ENCODE data around the gene MRTO4.
"Not testable (repeated sequence)": the region's sequence is repeated elsewhere in the genome, so short reads cannot be mapped to it uniquely, and the experiment has no call there.

MRTO4 gene

GRCh38 chr1:19260211-19261138, 8.9 kb downstream of the MRTO4 start:
- Histone ChIP-seq H3K27ac (ENCODE audit: low read length) (no peak overlapping the region), H3K36me3 (ENCODE audit: insufficient read depth, low read depth, low read length) (peaks cover 55% of the 10 kb centered on the region), H3K9me3 (ENCODE audit: insufficient read depth, low read depth, low read length) (no peaks in the 10 kb centered on the region)

DNA sequence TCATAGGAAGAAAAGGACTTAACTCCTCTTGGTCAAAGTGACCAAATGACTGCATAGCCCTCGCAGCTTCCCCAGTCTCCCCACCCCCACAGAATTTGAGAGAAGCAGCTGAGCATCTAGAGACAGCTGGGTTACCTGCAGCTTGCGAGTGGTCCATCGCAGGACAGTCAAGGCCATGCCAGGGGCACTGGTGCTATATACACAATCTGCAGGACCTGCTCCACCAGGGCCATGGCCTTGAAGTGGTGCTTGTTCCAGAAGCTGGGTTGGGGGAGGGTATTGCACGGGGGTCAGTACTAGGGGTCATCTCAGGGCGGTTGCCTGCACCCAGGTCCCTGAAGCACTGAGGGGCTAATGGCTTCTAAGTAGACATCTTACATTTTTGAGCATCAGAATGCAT, 10.4 kb downstream of the MRTO4 start:
- Histone ChIP-seq H3K9ac (ENCODE audit: low read depth, low read length) (no peak overlapping the region), H3K27ac (ENCODE audit: low read length) (no peak overlapping the region), H3K27me3 (ENCODE audit: insufficient read depth, low read length) (no peaks in the 10 kb centered on the region), H3K36me3 (ENCODE audit: insufficient read depth, low read depth, low read length) (peaks cover 39% of the 10 kb centered on the region), H3K4me3 (ENCODE audit: low read length) (no peak overlapping the region), H3K4me1 (ENCODE audit: insufficient read depth, low read length) (no peaks in the 10 kb centered on the region), H3K9me3 (ENCODE audit: insufficient read depth, low read depth, low read length) (no peaks in the 10 kb centered on the region)

More at GRCh38 chr1:19260211-19261138, 8.9 kb downstream of the MRTO4 start:
- H3K27me3 ChIP-seq (ENCODE audit: insufficient read depth, low read length), result no peaks in the 10 kb centered on the region
- no peak overlapping the region for H3K4me3 ChIP-seq (ENCODE audit: low read length)
- no peak overlapping the region for H3K9ac ChIP-seq (ENCODE audit: low read depth, low read length)
- H3K4me1 ChIP-seq (ENCODE audit: insufficient read depth, low read length), result no peaks in the 10 kb centered on the region

GRCh38 chr1:19262744-19263143, 11.1 kb downstream of the MRTO4 start:
- H3K4me3 ChIP-seq (ENCODE audit: low read length), result no peak overlapping the region
- H3K27me3 ChIP-seq (ENCODE audit: insufficient read depth, low read length), result no peaks in the 10 kb centered on the region
- H3K9ac ChIP-seq (ENCODE audit: low read depth, low read length), result no peak overlapping the region
- H3K27ac ChIP-seq (ENCODE audit: low read length), result no peak overlapping the region
- no peaks in the 10 kb centered on the region for H3K9me3 ChIP-seq (ENCODE audit: insufficient read depth, low read depth, low read length)
- H3K4me1 ChIP-seq (ENCODE audit: insufficient read depth, low read length), result no peaks in the 10 kb centered on the region
- H3K36me3 ChIP-seq (ENCODE audit: insufficient read depth, low read depth, low read length), result peaks cover 32% of the 10 kb centered on the region

DNA sequence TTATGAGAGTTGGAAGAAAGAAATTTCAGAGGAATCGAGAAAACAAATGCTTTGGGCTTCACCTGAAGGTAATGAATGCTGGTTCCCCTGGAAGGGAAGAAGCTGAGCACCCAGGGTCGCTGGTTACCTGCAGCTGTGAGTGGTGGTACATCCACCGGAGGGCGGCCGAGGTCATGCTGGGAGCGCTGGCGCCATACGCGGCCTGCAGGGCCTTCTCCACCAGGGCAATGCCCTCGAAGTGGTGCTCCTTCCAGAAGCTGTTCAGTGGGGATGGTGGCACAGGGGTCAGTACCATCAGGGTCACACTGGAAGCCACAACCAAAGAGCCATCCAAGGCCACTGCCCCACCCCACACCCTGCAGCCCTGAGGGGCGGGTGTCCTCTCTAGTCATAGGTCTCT, 16.8 kb downstream of the MRTO4 start:
- Histone ChIP-seq H3K36me3 (ENCODE audit: insufficient read depth, low read depth, low read length) (no peaks in the 10 kb centered on the region), H3K27ac (ENCODE audit: low read length) (no peak overlapping the region), H3K9ac (ENCODE audit: low read depth, low read length) (no peak overlapping the region), H3K4me3 (ENCODE audit: low read length) (no peak overlapping the region), H3K27me3 (ENCODE audit: insufficient read depth, low read length) (peaks cover 5% of the 10 kb centered on the region; the same call in 1 of the 2 replicates), H3K4me1 (ENCODE audit: insufficient read depth, low read length) (no peaks in the 10 kb centered on the region), H3K9me3 (ENCODE audit: insufficient read depth, low read depth, low read length) (no peaks in the 10 kb centered on the region)

DNA sequence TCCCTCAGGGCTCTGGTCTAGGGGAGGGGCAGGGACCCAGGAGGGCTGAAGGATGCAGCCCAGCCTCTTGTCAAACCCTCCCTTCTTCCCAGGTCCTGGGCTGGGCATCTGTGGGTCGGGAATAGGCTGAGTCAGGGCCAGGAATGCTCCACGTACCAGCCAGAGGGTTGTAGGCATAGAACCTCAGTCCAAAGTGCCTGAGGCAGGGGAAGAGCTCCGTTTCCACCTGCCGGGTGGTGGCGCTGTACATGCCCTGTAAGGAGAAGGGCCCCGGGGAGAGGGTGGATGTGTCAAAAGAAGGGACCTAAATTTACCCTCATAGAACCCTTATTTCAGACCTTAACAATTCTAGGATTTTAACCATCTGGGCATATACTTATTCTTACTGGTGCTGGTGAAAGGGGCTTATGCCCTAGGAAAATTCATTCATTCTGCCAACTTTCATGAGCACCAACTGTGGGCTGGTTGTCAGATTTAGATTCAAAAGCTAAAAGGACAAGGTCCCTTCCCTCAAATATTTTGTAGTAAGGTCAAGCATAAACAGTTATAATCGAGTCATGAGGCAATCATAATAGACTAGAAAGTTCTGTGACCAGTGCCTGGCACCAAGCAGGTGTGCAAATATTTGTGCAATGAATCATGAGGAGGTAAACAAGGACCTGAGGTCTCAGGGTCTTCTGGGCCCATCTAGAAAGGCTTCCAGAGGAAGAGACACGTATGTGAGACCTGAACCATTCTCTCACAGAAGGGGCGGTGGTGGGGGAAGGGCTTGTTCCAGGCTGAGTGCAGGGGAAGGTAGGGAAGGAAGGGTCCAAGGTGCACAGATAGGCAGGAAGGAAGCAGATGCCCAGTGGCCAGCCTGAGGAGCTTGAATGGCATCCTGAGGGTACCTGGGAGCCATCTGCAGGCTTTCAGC, 18.1 kb downstream of the MRTO4 start:
- H3K4me1 ChIP-seq (ENCODE audit: insufficient read depth, low read length); H3K4me3 ChIP-seq (ENCODE audit: low read length); H3K27ac ChIP-seq (ENCODE audit: low read length); H3K36me3 ChIP-seq (ENCODE audit: insufficient read depth, low read depth, low read length); H3K9ac ChIP-seq (ENCODE audit: low read depth, low read length); H3K9me3 ChIP-seq (ENCODE audit: insufficient read depth, low read depth, low read length): not testable (repeated sequence)
- peaks cover 17% of the 10 kb centered on the region; the same call in 1 of the 2 replicates for H3K27me3 ChIP-seq (ENCODE audit: insufficient read depth, low read length)

- H3K27me3 ChIP-seq (ENCODE audit: insufficient read depth, low read length), result peaks cover 18% of the 10 kb centered on the region; the same call in 1 of the 2 replicates
- H3K9me3 ChIP-seq (ENCODE audit: insufficient read depth, low read depth, low read length); H3K36me3 ChIP-seq (ENCODE audit: insufficient read depth, low read depth, low read length); H3K27ac ChIP-seq (ENCODE audit: low read length); H3K9ac ChIP-seq (ENCODE audit: low read depth, low read length); H3K4me1 ChIP-seq (ENCODE audit: insufficient read depth, low read length); H3K4me3 ChIP-seq (ENCODE audit: low read length): not testable (repeated sequence)
Measured at GRCh38 chr1:19270343-19270730, 18.7 kb downstream of the MRTO4 start.

GRCh38 chr1:19272064-19272463, 20.5 kb downstream of the MRTO4 start:
- Histone ChIP-seq H3K4me3 (ENCODE audit: low read length) (no peak overlapping the region), H3K36me3 (ENCODE audit: insufficient read depth, low read depth, low read length) (no peaks in the 10 kb centered on the region), H3K9me3 (ENCODE audit: insufficient read depth, low read depth, low read length) (no peaks in the 10 kb centered on the region), H3K9ac (ENCODE audit: low read depth, low read length) (no peak overlapping the region), H3K27ac (ENCODE audit: low read length) (no peak overlapping the region), H3K27me3 (ENCODE audit: insufficient read depth, low read length) (peaks cover 18% of the 10 kb centered on the region; the same call in 1 of the 2 replicates), H3K4me1 (ENCODE audit: insufficient read depth, low read length) (no peaks in the 10 kb centered on the region)

GRCh38 chr1:19273106-19273843, 21.7 kb downstream of the MRTO4 start:
- H3K27ac ChIP-seq (ENCODE audit: low read length), result no peak overlapping the region

DNA sequence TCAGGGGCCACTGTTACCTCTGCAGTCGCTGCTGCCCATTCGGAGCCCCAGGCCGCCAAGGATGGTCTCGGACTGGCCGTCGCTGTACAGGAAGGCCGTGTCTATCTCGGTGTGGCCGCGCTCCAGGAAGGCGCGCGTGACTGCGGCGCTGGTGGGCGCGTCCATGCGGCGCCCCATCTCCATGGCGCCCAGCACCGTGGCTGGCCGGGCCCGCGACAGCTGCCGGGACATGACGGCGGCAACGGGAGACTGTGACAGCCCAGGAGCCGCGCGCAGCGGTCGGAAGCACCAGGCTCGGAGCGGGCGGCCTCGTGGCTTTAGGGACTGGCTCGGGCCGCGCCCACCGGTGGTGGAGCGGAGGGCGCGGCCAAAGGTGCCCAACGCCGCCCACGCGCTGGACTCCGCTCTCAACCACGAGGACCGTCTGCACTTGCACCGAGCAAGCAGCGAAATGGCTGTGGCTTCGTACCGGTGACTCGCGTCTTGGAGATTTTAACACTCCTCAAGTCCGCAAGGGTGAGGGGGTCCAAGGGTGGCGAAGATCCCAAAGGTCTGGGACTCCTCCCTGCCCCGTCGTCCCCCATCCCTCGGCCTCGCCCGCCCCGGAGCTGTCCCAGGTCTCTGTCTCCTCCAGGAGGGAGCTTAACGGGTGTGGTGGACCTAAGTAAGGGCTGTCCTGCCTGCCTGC, 22.4 kb downstream of the MRTO4 start:
- not testable (repeated sequence) for H3K9me3 ChIP-seq (ENCODE audit: insufficient read depth, low read depth, low read length); H3K36me3 ChIP-seq (ENCODE audit: insufficient read depth, low read depth, low read length); H3K9ac ChIP-seq (ENCODE audit: low read depth, low read length); H3K4me1 ChIP-seq (ENCODE audit: insufficient read depth, low read length); H3K27ac ChIP-seq (ENCODE audit: low read length)
- peak overlapping the region; percentile 37; the same call in 1 of the 2 replicates for H3K4me3 ChIP-seq (ENCODE audit: low read length)
- peaks cover 18% of the 10 kb centered on the region; the same call in 1 of the 2 replicates for H3K27me3 ChIP-seq (ENCODE audit: insufficient read depth, low read length)

More at GRCh38 chr1:19273106-19273843, 21.7 kb downstream of the MRTO4 start:
- no peaks in the 10 kb centered on the region for H3K4me1 ChIP-seq (ENCODE audit: insufficient read depth, low read length)
- H3K9me3 ChIP-seq (ENCODE audit: insufficient read depth, low read depth, low read length), result no peaks in the 10 kb centered on the region
- H3K36me3 ChIP-seq (ENCODE audit: insufficient read depth, low read depth, low read length), result no peaks in the 10 kb centered on the region
- no peak overlapping the region for H3K4me3 ChIP-seq (ENCODE audit: low read length)
- peaks cover 18% of the 10 kb centered on the region; the same call in 1 of the 2 replicates for H3K27me3 ChIP-seq (ENCODE audit: insufficient read depth, low read length)
- H3K9ac ChIP-seq (ENCODE audit: low read depth, low read length), result no peak overlapping the region

DNA sequence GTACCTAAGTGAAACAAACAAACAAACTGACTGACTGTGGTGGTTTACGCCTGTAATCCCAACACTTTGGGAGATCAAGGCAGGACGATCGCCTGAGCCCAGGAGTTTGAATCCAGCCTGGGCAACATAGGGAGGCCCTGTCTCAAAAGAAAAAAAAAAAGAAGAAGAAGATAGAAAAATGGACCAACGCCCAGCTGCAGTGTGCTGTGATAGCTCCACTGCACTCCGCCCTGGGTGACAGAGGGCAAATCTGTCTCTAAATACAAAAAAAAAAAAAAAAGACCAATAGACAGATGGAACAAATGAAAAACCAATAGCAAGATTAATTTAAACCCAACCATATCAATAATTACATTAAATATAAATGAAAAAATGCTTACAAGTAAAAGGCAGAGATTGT, 23.0 kb downstream of the MRTO4 start:
- H3K4me3 ChIP-seq (ENCODE audit: low read length), result no peak overlapping the region
- no peaks in the 10 kb centered on the region for H3K9me3 ChIP-seq (ENCODE audit: insufficient read depth, low read depth, low read length)
- H3K27ac ChIP-seq (ENCODE audit: low read length), result no peak overlapping the region
- peaks cover 18% of the 10 kb centered on the region; the same call in 1 of the 2 replicates for H3K27me3 ChIP-seq (ENCODE audit: insufficient read depth, low read length)
- H3K9ac ChIP-seq (ENCODE audit: low read depth, low read length), result no peak overlapping the region
- H3K36me3 ChIP-seq (ENCODE audit: insufficient read depth, low read depth, low read length), result no peaks in the 10 kb centered on the region
- H3K4me1 ChIP-seq (ENCODE audit: insufficient read depth, low read length), result no peaks in the 10 kb centered on the region

DNA sequence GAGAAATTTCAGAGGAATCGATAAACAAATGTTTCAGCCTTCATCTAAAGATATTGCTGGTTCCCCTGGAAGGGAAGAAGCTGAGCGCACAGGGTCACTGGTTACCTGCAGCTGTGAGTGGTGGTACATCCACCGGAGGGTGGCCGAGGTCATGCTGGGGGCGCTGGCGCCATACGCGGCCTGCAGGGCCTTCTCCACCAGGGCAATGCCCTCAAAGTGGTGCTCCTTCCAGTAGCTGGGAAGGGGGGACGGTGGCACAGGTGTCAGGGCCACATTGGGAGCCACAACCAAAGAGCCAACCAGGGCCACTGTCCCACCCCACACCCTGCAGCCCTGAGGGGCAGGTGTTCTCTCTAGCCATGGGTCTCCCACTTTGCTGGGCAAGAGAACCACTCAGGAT, 32.3 kb downstream of the MRTO4 start:
- Histone ChIP-seq H3K9ac (ENCODE audit: low read depth, low read length) (no peak overlapping the region), H3K9me3 (ENCODE audit: insufficient read depth, low read depth, low read length) (no peaks in the 10 kb centered on the region), H3K4me1 (ENCODE audit: insufficient read depth, low read length) (no peaks in the 10 kb centered on the region; the same call in 1 of the 2 replicates), H3K27ac (ENCODE audit: low read length) (no peak overlapping the region), H3K4me3 (ENCODE audit: low read length) (no peak overlapping the region), H3K36me3 (ENCODE audit: insufficient read depth, low read depth, low read length) (no peaks in the 10 kb centered on the region), H3K27me3 (ENCODE audit: insufficient read depth, low read length) (peaks cover 15% of the 10 kb centered on the region)
